Muscle layer of colon (tissue), 2 donors: ENCODE data around the gene CLCNKA.
A peak's percentile ranks its signal among the peaks of the same experiment; 100 is the strongest.
"Not testable (repeated sequence)": the region's sequence is repeated elsewhere in the genome, so short reads cannot be mapped to it uniquely, and the experiment has no call there.

Source experiments
- H3K27ac ChIP-seq: one replicate; pipeline ENCODE4 v1.7.0; 2013; ENCODE audit warnings: low read depth, mild to moderate bottlenecking, low read length, moderate library complexity
- H3K27me3 ChIP-seq, 2 donors: one replicate each; pipeline ENCODE4 v1.7.0; 2013; ENCODE audit warnings: low read length in 2 of 2, mild to moderate bottlenecking in 2 of 2; ENCODE audit not compliant: insufficient read depth in 2 of 2, control insufficient read depth in 1 of 2
- H3K36me3 ChIP-seq: one replicate; pipeline ENCODE4 v1.7.0; 2013; ENCODE audit warnings: mild to moderate bottlenecking, low read length; ENCODE audit not compliant: insufficient read depth
- H3K4me1 ChIP-seq: one replicate; pipeline ENCODE4 v1.7.0; 2013; ENCODE audit warnings: mild to moderate bottlenecking, low read length; ENCODE audit not compliant: insufficient read depth
- H3K4me3 ChIP-seq, 2 donors: one replicate each; pipeline ENCODE4 v1.7.0; 2013; ENCODE audit warnings: low read length in 2 of 2, low read depth in 1 of 2, mild to moderate bottlenecking in 1 of 2, moderate library complexity in 1 of 2
- H3K9ac ChIP-seq: one replicate; pipeline ENCODE4 v1.7.0; 2013; ENCODE audit warnings: low read length
- H3K9me3 ChIP-seq: one replicate; pipeline ENCODE4 v1.7.0; 2013; ENCODE audit warnings: mild to moderate bottlenecking, low read length
- donor health status: abdominal sarcoma.
- donor health status: Adenocarcinoma of cecum.

The CLCNKA gene

DNA sequence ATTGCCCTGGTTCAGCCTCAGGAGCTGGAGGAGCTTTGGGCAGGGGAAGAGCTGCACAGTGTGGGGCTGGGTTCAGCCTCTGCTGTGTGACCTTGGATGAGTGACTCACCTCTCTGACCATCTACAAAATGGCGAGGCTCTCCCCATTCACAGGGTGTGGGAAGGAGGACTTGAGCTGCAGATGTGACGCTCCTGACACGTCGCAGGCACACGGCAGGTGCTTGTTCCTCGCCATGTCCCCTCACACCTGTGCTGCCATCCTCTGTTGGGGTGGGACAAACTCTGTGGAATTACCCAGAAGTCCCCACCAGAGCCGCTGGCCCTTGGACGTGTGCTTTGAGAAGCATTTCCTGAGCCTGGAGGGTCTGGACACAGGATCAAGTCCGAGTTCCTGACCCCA is 958 bp upstream of the CLCNKA start:
- not testable (repeated sequence) for H3K9ac ChIP-seq, H3K27me3 ChIP-seq, H3K4me3 ChIP-seq, H3K9me3 ChIP-seq, H3K36me3 ChIP-seq
- Histone ChIP-seq H3K4me1 (peaks cover 50% of the 10 kb centered on the region), H3K27ac (peak overlapping the region; percentile 91)

DNA sequence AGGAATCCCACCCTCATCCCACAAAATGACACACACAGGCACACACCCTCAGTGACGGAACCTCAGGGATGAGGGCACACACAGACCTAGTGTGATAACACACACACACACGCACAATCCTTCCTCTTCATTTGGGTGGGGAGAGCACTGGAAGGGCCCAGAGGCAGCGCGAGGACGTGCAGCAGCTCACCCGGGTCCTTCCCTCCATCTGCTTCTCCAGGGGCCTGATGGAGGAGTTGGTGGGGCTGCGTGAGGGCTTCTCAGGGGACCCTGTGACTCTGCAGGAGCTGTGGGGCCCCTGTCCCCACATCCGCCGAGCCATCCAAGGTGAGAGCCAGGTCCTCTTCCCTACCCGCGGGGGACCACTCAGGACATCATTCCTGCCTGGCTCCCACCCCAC is 557 bp downstream of the CLCNKA start:
- Histone ChIP-seq H3K27me3 (no peaks in the 10 kb centered on the region), H3K36me3 (no peaks in the 10 kb centered on the region), H3K4me1 (peaks cover 43% of the 10 kb centered on the region), H3K27ac (no peak overlapping the region), H3K9ac (no peak overlapping the region), H3K4me3 (no peak overlapping the region), H3K9me3 (no peaks in the 10 kb centered on the region)

DNA sequence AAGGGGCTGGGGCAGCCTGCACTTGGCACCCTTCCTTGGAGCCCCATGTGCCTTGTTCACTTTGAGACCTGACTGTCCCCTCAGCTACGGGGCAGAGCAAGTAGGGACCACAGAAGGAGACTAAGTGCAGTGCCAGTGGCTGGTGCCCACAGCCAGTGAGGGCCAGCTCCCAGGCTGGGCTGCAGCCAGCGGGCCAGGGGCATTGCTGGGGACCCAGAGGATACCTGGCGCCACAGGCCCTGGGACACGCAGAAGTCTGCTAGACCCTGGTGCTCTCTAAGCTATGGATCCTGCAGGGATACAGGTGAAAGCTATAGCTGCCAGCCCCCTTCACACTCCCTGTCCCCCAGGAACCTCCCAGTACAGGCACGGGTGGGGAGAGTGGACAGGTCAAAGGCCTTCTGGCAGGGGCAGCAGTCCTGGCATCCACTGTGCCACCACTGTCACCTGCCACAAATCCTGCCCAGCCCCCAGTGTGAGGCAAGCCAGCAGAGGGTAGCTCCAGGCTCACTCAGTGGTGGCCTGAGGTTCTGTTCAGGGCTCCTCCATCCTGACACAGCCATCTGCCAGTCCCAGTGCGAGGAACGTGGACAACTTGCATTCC is 1.3 kb downstream of the CLCNKA start:
- no peak overlapping the region for H3K27ac ChIP-seq
- no peaks in the 10 kb centered on the region for H3K36me3 ChIP-seq
- no peaks in the 10 kb centered on the region for H3K9me3 ChIP-seq
- H3K4me1 ChIP-seq = peaks cover 42% of the 10 kb centered on the region
- H3K27me3 ChIP-seq = no peaks in the 10 kb centered on the region
- no peak overlapping the region for H3K4me3 ChIP-seq
- no peak overlapping the region for H3K9ac ChIP-seq

DNA sequence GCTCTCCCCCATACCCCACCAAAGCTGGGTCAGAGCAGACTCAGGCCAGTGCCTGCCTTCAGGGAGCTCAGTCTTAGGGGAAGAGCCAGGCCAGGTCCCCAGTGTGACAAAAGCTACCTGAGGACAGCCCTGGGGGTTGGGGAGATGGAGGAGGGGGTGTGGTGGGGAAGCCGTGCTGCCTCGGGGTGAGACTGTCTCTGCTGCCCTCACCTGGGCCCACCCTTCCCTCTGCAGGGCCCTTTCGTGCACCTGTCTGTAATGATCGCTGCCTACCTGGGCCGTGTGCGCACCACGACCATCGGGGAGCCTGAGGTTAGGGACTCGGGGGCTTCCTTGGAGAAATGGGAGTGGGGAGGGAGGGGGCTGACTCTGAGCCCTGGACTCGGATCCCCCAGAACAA is 4.5 kb downstream of the CLCNKA start:
- Histone ChIP-seq H3K4me1 (peaks cover 16% of the 10 kb centered on the region), H3K4me3 (peak overlapping the region in 1 of 2 donors; percentile 20)
- not testable (repeated sequence) for H3K27ac ChIP-seq, H3K27me3 ChIP-seq, H3K9me3 ChIP-seq, H3K36me3 ChIP-seq, H3K9ac ChIP-seq

DNA sequence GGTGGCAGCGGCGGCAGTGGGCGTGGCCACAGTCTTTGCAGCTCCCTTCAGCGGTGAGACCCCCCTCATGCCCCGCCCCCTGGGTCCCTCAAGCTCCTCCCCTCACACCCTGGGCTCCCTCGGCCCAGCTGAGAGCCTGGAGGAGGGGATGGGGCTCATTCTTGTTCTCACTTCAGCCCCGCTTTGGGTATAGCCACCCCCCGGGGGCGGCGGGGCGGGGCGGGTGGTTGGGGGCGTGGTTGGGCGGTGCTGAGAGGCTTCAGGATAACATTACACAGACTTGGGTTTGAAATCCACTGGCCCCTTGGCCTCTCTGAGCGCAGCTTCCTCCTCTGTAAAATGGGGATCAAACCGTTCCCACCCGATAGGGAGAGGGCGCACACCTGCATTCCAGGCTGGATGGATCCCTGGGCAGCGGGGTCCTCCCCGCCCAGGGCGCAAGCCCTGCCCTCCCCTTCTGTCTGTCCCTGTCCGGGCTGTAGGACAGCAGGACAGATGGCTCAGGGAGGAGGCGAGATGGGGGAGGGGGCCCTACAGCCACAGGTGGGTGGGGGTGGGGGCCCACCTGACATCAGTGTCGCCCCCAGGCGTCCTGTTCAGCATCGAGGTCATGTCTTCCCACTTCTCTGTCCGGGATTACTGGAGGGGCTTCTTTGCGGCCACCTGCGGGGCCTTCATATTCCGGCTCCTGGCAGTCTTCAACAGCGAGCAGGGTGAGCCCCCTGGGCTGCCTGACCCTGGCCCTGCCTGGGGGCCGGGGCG is 5.1 kb downstream of the CLCNKA start:
- Histone ChIP-seq H3K27me3 (no peaks in the 10 kb centered on the region), H3K4me1 (peaks cover 10% of the 10 kb centered on the region), H3K4me3 (peak overlapping the region; percentile 20 to 43), H3K36me3 (no peaks in the 10 kb centered on the region), H3K27ac (peak overlapping the region; percentile 14), H3K9me3 (no peaks in the 10 kb centered on the region), H3K9ac (no peak overlapping the region)

DNA sequence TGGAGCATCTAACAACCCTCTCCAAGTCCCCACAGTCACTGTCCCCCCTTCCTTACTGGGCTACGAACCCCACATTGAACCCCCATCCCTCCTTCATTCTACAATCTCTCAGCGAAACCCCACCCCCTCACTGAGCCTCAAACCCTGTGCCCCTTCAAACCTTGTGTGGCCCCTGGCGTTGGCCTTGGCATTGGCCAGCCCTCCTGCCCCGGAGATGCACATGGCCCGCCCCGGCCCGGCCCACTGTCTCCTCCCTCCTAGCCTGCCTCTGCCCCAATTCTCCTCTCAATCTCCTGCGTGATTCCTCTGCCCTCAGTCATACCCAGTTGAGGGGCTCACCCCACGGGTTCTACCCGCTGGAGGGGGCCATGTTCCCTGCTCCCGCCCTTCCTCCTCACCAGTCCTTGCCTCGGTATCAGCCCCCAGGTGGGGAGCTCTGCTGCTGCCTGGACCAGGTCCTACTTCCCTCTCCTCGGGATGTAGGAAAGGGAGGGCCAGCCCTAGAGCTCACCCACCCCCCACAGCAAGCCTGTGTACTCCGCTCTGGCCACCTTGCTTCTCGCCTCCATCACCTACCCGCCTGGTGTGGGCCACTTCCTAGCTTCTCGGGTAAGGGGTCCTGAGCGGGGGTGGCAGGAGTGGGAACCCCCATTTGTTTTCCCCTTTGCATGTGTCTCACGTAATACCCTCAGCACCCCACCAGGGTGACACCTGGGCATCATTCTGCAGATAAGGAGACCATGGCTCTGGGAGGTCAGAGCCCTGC is 6.6 kb downstream of the CLCNKA start:
- Histone ChIP-seq H3K27me3 (no peaks in the 10 kb centered on the region), H3K27ac (no peak overlapping the region), H3K9me3 (no peaks in the 10 kb centered on the region), H3K4me1 (peaks cover 14% of the 10 kb centered on the region), H3K9ac (no peak overlapping the region), H3K4me3 (no peak overlapping the region), H3K36me3 (no peaks in the 10 kb centered on the region)

DNA sequence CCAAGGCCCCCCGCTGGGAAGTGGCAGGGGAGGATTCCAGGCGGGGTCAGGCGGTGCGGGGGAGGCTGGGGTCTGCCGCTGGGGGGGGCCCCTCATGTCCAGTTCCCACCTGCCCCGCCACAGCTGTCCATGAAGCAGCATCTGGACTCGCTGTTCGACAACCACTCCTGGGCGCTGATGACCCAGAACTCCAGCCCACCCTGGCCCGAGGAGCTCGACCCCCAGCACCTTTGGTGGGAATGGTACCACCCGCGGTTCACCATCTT is 7.1 kb downstream of the CLCNKA start:
- not testable (repeated sequence) for H3K9ac ChIP-seq, H3K36me3 ChIP-seq, H3K27ac ChIP-seq, H3K4me3 ChIP-seq, H3K9me3 ChIP-seq, H3K27me3 ChIP-seq
- H3K4me1 ChIP-seq = peaks cover 14% of the 10 kb centered on the region

DNA sequence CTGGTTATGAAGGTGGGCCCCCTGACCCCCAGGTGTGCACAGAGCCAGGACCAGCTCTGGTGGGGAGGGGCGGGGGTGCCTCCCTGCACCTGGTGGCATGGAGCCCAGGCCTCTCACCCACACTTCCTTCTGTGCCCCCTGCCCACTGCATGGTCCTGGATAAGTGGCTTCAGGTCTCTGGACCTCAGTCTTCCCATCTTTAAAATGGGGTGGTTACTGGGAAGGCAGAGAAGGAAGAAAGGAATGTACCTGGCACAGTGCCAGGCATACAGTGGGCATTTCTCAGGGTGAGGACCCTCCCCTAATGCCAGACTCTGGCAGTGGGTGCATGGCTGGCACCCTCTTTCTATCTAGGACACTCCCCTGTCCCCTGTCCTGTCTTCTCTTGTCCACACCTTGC is 7.5 kb downstream of the CLCNKA start:
- no peaks in the 10 kb centered on the region for H3K9me3 ChIP-seq
- H3K27me3 ChIP-seq = no peaks in the 10 kb centered on the region
- no peak overlapping the region for H3K4me3 ChIP-seq
- H3K27ac ChIP-seq = no peak overlapping the region
- peaks cover 14% of the 10 kb centered on the region for H3K4me1 ChIP-seq
- H3K9ac ChIP-seq = no peak overlapping the region
- H3K36me3 ChIP-seq = no peaks in the 10 kb centered on the region

DNA sequence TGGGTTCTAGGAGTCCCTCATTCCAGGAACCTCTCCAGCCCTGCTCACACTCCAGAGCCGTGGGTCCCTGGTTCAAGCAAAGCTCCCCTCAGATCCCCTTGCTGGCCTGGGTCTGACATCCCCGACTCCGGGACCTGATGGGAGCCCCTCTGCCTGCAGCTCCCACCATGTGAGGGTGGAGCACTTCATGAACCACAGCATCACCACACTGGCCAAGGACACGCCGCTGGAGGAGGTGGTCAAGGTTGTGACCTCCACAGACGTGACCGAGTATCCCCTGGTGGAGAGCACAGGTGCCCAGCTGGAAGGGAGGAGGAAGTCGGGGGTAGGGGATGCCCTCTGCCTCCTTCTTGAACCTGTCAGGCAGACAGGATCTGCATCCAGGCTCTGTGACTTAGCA is 9.7 kb downstream of the CLCNKA start:
- Histone ChIP-seq H3K4me1 (peaks cover 14% of the 10 kb centered on the region), H3K27me3 (no peaks in the 10 kb centered on the region), H3K9ac (no peak overlapping the region), H3K4me3 (no peak overlapping the region), H3K27ac (no peak overlapping the region), H3K36me3 (no peaks in the 10 kb centered on the region), H3K9me3 (no peaks in the 10 kb centered on the region)

DNA sequence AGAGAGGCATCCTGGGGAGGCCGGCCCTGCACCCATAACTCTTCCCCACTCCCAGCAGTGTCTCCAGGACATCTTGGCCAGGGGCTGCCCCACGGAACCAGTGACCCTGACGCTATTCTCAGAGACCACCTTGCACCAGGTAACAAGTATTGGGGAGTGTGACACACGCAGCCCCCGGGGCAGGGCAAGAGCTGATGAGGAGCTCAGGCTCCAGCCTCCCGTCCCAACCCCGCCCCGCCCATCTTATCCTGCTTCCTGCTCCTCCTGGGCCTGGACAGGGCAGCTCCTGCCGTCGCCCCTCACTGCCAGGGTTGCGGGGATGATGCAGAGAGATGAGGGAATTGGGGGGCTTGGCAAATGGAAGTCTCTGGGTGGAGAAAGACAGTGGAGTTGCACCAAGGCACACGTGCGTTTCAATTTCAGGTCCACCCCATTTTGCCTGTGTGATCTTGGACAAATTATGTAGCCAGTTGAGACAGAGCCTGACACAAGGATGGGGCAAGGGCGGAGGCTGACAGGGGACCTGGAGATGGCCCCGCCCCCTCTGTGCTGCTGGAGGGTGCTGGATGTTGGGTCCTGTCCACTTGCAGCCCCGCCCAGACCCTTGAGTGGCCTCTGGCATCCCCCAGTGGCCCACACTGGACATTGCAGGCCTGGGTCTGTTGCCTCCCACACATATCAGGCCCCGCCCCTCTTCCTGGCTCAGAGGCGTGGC is 10.7 kb downstream of the CLCNKA start:
- Histone ChIP-seq H3K9me3 (no peaks in the 10 kb centered on the region), H3K4me3 (no peak overlapping the region), H3K36me3 (no peaks in the 10 kb centered on the region), H3K9ac (no peak overlapping the region), H3K4me1 (peaks cover 8% of the 10 kb centered on the region), H3K27me3 (no peaks in the 10 kb centered on the region), H3K27ac (no peak overlapping the region)

DNA sequence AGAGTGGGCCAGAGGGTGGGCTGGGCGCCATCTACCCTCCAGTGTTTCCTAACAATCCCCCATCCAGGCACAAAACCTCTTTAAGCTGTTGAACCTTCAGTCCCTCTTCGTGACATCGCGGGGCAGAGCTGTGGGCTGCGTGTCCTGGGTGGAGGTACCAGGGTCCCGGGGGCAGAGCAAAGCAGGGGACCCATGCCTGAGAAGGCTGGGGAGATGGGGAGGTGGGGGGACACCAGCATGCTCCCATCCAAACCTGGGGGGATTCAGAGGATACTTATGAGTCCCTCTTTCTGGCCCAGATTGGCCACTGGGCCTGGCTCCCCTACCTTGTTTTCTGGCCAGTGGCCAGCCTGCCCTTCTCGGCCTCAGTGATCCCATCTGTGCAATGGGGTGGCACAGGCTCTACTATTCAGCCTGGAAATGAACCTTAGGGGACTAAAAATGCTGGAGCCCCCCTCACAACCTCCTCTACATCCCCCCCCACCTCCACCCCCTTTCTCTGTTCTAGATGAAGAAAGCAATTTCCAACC is 11.3 kb downstream of the CLCNKA start:
- H3K9ac ChIP-seq, H3K4me1 ChIP-seq, H3K36me3 ChIP-seq, H3K4me3 ChIP-seq, H3K27ac ChIP-seq, H3K9me3 ChIP-seq, H3K27me3 ChIP-seq: not testable (repeated sequence)
